Naive B cell (primary cell): ENCODE data around the gene ARID1B. TPM values are rescaled to one million over a fixed set of nuclear protein-coding genes. Genes with fewer than 3 reads are reported as not detected.

Source experiments
- ATAC-seq, 2 donors: fragments of 150-1000 bp; cut with Tn5 transposase; 2 replicates each; pipeline ENCODE4 v1.10.0; 2021; ENCODE audit warnings: low read depth in 2 of 2, mild to moderate bottlenecking in 2 of 2, moderate library complexity in 2 of 2
- DNase-seq: peaks from one replicate; pipeline ENCODE4 v3.0.0; 2022
- H3K27ac Mint-ChIP-seq, 6 donors: one replicate each; pipeline ENCODE4 v1.8.0; 2020 to 2022; ENCODE audit warnings: mild to moderate bottlenecking in 6 of 6, mixed read lengths in 6 of 6, moderate library complexity in 5 of 6, inconsistent platforms in 2 of 6
- H3K27me3 Mint-ChIP-seq, 3 donors: one replicate each; pipeline ENCODE4 v1.8.0; 2021 to 2022; ENCODE audit warnings: mixed read lengths in 3 of 3, mild to moderate bottlenecking in 1 of 3
- H3K36me3 Mint-ChIP-seq, 2 donors: one replicate each; pipeline ENCODE4 v1.8.0; 2020 to 2022; ENCODE audit warnings: mixed read lengths in 2 of 2, inconsistent platforms in 1 of 2, mild to moderate bottlenecking in 1 of 2
- H3K4me1 Mint-ChIP-seq, 3 donors: one replicate each; pipeline ENCODE4 v1.8.0; 2020 to 2022; ENCODE audit warnings: mixed read lengths in 3 of 3, inconsistent platforms in 1 of 3, mild to moderate bottlenecking in 1 of 3, moderate library complexity in 1 of 3
- H3K4me3 Mint-ChIP-seq, 8 donors: one replicate each; pipeline ENCODE4 v1.8.0; 2020 to 2022; ENCODE audit warnings: mild to moderate bottlenecking in 8 of 8, mixed read lengths in 8 of 8, moderate library complexity in 8 of 8, inconsistent platforms in 2 of 8
- H3K9me3 Mint-ChIP-seq, 7 donors: one replicate each; pipeline ENCODE4 v1.8.0; 2020 to 2022; ENCODE audit warnings: mixed read lengths in 7 of 7, mild to moderate bottlenecking in 5 of 7, inconsistent platforms in 2 of 7, moderate library complexity in 1 of 7
- polyA plus RNA-seq, 6 donors: library from polyadenylated mRNA; unstranded; fragments of 300-500 nt; fragmentation: Illumina TruSeq; gene quantifications; one replicate each; pipeline ENCODE4 v1.2.3, GENCODE V29; 2021; ENCODE audit warnings: low read depth in 6 of 6

Gene ARID1B
- polyA plus RNA-seq, 6 donors from 2014 or later: 16.6 to 44.1 (median 27.5) TPM

- no peaks in the 10 kb centered on the region for H3K27me3 Mint-ChIP-seq
- H3K4me3 Mint-ChIP-seq: peak overlapping the region in 1 of 8 donors; percentile 47
- DNase-seq (no peak), ATAC-seq (no peak)
- H3K4me1 Mint-ChIP-seq: peaks cover 41 to 63% (median 63%) of the 10 kb centered on the region in 3 donors
- H3K9me3 Mint-ChIP-seq: no peaks in the 10 kb centered on the region
- peaks cover 13 to 14% of the 10 kb centered on the region in 2 donors for H3K36me3 Mint-ChIP-seq
- peak overlapping the region in 3 of 6 donors; percentile 20 to 57 (median 49) for H3K27ac Mint-ChIP-seq
Observed at GRCh38 chr6:156906451-156906850, 129.3 kb downstream of the ARID1B start.

- H3K36me3 Mint-ChIP-seq: peaks cover 12 to 23% of the 10 kb centered on the region in 2 donors
- peaks cover 58 to 81% (median 76%) of the 10 kb centered on the region in 3 donors for H3K4me1 Mint-ChIP-seq
- H3K9me3 Mint-ChIP-seq: peaks cover 0 to 2% (median 0%) of the 10 kb centered on the region in 7 donors
- peak overlapping the region in 3 of 6 donors; percentile 45 to 69 (median 48) for H3K27ac Mint-ChIP-seq
- no peaks in the 10 kb centered on the region for H3K27me3 Mint-ChIP-seq
- ATAC-seq (no peak), DNase-seq (no peak)
- H3K4me3 Mint-ChIP-seq: peak overlapping the region in 1 of 8 donors; percentile 34
Observed at GRCh38 chr6:156909212-156910010, 132.2 kb downstream of the ARID1B start.

GRCh38 chr6:156910011-156910334, 132.8 kb downstream of the ARID1B start:
- DNase-seq (no peak), ATAC-seq (no peak)
- H3K4me3 Mint-ChIP-seq: no peak overlapping the region
- H3K36me3 Mint-ChIP-seq: peaks cover 14 to 27% of the 10 kb centered on the region in 2 donors
- H3K27me3 Mint-ChIP-seq: no peaks in the 10 kb centered on the region
- H3K27ac Mint-ChIP-seq: peak overlapping the region in 5 of 6 donors; percentile 15 to 80 (median 67)
- H3K9me3 Mint-ChIP-seq: peaks cover 0 to 2% (median 0%) of the 10 kb centered on the region in 7 donors
- H3K4me1 Mint-ChIP-seq: peaks cover 62 to 87% (median 81%) of the 10 kb centered on the region in 3 donors

GRCh38 chr6:156910938-156911337, 133.8 kb downstream of the ARID1B start:
- Mint-ChIP-seq H3K27ac (peak overlapping the region in 3 of 6 donors; percentile 63 to 96 (median 87)), H3K9me3 (peaks cover 0 to 2% (median 0%) of the 10 kb centered on the region in 7 donors), H3K4me1 (peaks cover 60 to 91% (median 77%) of the 10 kb centered on the region in 3 donors), H3K4me3 (peak overlapping the region in 1 of 8 donors; percentile 31), H3K36me3 (peaks cover 14 to 27% of the 10 kb centered on the region in 2 donors), H3K27me3 (no peaks in the 10 kb centered on the region)
- DNase-seq: no peak
- no peak for ATAC-seq

GRCh38 chr6:156911581-156911980, 134.4 kb downstream of the ARID1B start:
- ATAC-seq: no peak
- DNase-seq: no peak
- Mint-ChIP-seq H3K36me3 (peaks cover 13 to 23% of the 10 kb centered on the region in 2 donors), H3K27me3 (no peaks in the 10 kb centered on the region), H3K9me3 (peaks cover 0 to 2% (median 0%) of the 10 kb centered on the region in 7 donors), H3K27ac (peak overlapping the region in 3 of 6 donors; percentile 54 to 96 (median 58)), H3K4me1 (peaks cover 64 to 93% (median 79%) of the 10 kb centered on the region in 3 donors), H3K4me3 (peak overlapping the region in 1 of 8 donors; percentile 42)

- peaks cover 0 to 2% (median 0%) of the 10 kb centered on the region in 7 donors for H3K9me3 Mint-ChIP-seq
- no peaks in the 10 kb centered on the region for H3K27me3 Mint-ChIP-seq
- H3K4me1 Mint-ChIP-seq: peaks cover 64 to 94% (median 80%) of the 10 kb centered on the region in 3 donors
- H3K36me3 Mint-ChIP-seq: peaks cover 5 to 14% of the 10 kb centered on the region in 2 donors
- DNase-seq (peak; percentile 15), ATAC-seq (peak; percentile 43 to 45)
- H3K27ac Mint-ChIP-seq: peak overlapping the region; percentile 36 to 96 (median 83)
- peak overlapping the region in 5 of 8 donors; percentile 5 to 34 (median 8) for H3K4me3 Mint-ChIP-seq
Observed at GRCh38 chr6:156912431-156912830, 135.3 kb downstream of the ARID1B start.

- peaks cover 64 to 94% (median 79%) of the 10 kb centered on the region in 3 donors for H3K4me1 Mint-ChIP-seq
- H3K9me3 Mint-ChIP-seq: peaks cover 0 to 2% (median 0%) of the 10 kb centered on the region in 7 donors
- ATAC-seq: no peak
- no peaks in the 10 kb centered on the region for H3K27me3 Mint-ChIP-seq
- DNase-seq: no peak
- H3K36me3 Mint-ChIP-seq: peaks cover 5 to 14% of the 10 kb centered on the region in 2 donors
- H3K4me3 Mint-ChIP-seq: peak overlapping the region in 1 of 8 donors; percentile 32
- H3K27ac Mint-ChIP-seq: peak overlapping the region in 5 of 6 donors; percentile 74 to 96 (median 90)
Observed at GRCh38 chr6:156914181-156914580, 137.0 kb downstream of the ARID1B start.

GRCh38 chr6:156916130-156916801, 139.1 kb downstream of the ARID1B start:
- DNase-seq (peak; percentile 62), ATAC-seq (peak; percentile 85 to 87)
- H3K36me3 Mint-ChIP-seq: peaks cover 5 to 14% of the 10 kb centered on the region in 2 donors
- H3K27me3 Mint-ChIP-seq: no peaks in the 10 kb centered on the region
- H3K4me1 Mint-ChIP-seq: peaks cover 59 to 89% (median 82%) of the 10 kb centered on the region in 3 donors
- H3K27ac Mint-ChIP-seq: peak overlapping the region; percentile 93 to 99 (median 96)
- peak overlapping the region; percentile 45 to 90 (median 74) for H3K4me3 Mint-ChIP-seq
- H3K9me3 Mint-ChIP-seq: peaks cover 0 to 2% (median 0%) of the 10 kb centered on the region in 7 donors

GRCh38 chr6:156917213-156917612, 140.0 kb downstream of the ARID1B start:
- H3K27me3 Mint-ChIP-seq: no peaks in the 10 kb centered on the region
- peak overlapping the region; percentile 81 to 99 (median 95) for H3K27ac Mint-ChIP-seq
- peaks cover 0 to 2% (median 0%) of the 10 kb centered on the region in 7 donors for H3K9me3 Mint-ChIP-seq
- H3K4me1 Mint-ChIP-seq: peaks cover 55 to 86% (median 72%) of the 10 kb centered on the region in 3 donors
- peaks cover 5 to 14% of the 10 kb centered on the region in 2 donors for H3K36me3 Mint-ChIP-seq
- peak overlapping the region in 5 of 8 donors; percentile 44 to 82 (median 71) for H3K4me3 Mint-ChIP-seq
- ATAC-seq: no peak
- DNase-seq: no peak

- no peak for ATAC-seq
- Mint-ChIP-seq H3K36me3 (peaks cover 5 to 12% of the 10 kb centered on the region in 2 donors), H3K4me3 (peak overlapping the region in 2 of 8 donors; percentile 21 to 55), H3K27ac (peak overlapping the region in 5 of 6 donors; percentile 61 to 89 (median 84)), H3K4me1 (peaks cover 49 to 86% (median 68%) of the 10 kb centered on the region in 3 donors), H3K27me3 (no peaks in the 10 kb centered on the region), H3K9me3 (peaks cover 0 to under 1% (median 0%) of the 10 kb centered on the region in 7 donors)
- DNase-seq: no peak
Observed at GRCh38 chr6:156918647-156919046, 141.5 kb downstream of the ARID1B start.

GRCh38 chr6:156919370-156919769, 142.2 kb downstream of the ARID1B start:
- H3K27ac Mint-ChIP-seq: peak overlapping the region in 2 of 6 donors; percentile 34 to 42
- no peak for ATAC-seq

GRCh38 chr6:156919814-156920369, 142.7 kb downstream of the ARID1B start:
- Mint-ChIP-seq H3K9me3 (no peaks in the 10 kb centered on the region), H3K4me3 (peak overlapping the region in 1 of 8 donors; percentile 50), H3K27me3 (no peaks in the 10 kb centered on the region), H3K36me3 (no peaks in the 10 kb centered on the region), H3K27ac (peak overlapping the region in 5 of 6 donors; percentile 23 to 84 (median 49)), H3K4me1 (peaks cover 44 to 83% (median 68%) of the 10 kb centered on the region in 3 donors)
- DNase-seq (no peak), ATAC-seq (no peak)

More at GRCh38 chr6:156919370-156919769, 142.2 kb downstream of the ARID1B start:
- Mint-ChIP-seq H3K36me3 (peaks cover 3 to 4% of the 10 kb centered on the region in 2 donors), H3K4me1 (peaks cover 46 to 86% (median 68%) of the 10 kb centered on the region in 3 donors), H3K27me3 (no peaks in the 10 kb centered on the region), H3K9me3 (no peaks in the 10 kb centered on the region), H3K4me3 (peak overlapping the region in 1 of 8 donors; percentile 50)
- DNase-seq: no peak

- peak overlapping the region in 1 of 8 donors; percentile 30 for H3K4me3 Mint-ChIP-seq
- H3K4me1 Mint-ChIP-seq: peaks cover 56 to 79% (median 77%) of the 10 kb centered on the region in 3 donors
- H3K36me3 Mint-ChIP-seq: peaks cover 0 to 9% of the 10 kb centered on the region in 2 donors
- no peaks in the 10 kb centered on the region for H3K27me3 Mint-ChIP-seq
- no peaks in the 10 kb centered on the region for H3K9me3 Mint-ChIP-seq
- H3K27ac Mint-ChIP-seq: peak overlapping the region in 4 of 6 donors; percentile 17 to 86 (median 56)
- ATAC-seq (peak in 1 of 2 donors; percentile 34), DNase-seq (no peak)
Observed at GRCh38 chr6:156924246-156924645, 147.1 kb downstream of the ARID1B start.
